Anterior cingulate cortex (tissue), 58 donors: ENCODE measurements around the gene ZNF423.

Experiments
- DNase-seq, 58 donors: peaks; one replicate each; lab custom pipeline; 2025; lab: John Stamatoyannopoulos, UW

Gene ZNF423

DNA sequence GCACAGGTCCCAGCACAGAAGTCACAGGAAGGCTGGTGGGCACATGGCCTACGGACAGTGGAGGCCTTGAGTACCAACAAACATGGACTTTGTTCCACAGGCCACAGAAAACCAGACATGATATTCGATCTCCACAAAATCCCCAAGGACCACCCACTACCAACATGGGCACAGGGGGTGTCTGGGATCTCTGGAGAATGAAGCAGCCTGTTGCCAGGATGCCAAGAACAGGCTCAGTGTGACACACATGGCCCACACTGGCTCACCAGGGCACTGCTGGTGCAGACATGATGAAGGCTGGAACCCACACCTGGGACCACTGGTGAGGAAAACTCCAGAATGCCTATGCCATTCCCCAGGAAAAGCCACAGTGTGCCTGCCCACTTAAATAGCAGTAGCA, 362.1 kb downstream of the ZNF423 start:
- no peak for DNase-seq

DNA sequence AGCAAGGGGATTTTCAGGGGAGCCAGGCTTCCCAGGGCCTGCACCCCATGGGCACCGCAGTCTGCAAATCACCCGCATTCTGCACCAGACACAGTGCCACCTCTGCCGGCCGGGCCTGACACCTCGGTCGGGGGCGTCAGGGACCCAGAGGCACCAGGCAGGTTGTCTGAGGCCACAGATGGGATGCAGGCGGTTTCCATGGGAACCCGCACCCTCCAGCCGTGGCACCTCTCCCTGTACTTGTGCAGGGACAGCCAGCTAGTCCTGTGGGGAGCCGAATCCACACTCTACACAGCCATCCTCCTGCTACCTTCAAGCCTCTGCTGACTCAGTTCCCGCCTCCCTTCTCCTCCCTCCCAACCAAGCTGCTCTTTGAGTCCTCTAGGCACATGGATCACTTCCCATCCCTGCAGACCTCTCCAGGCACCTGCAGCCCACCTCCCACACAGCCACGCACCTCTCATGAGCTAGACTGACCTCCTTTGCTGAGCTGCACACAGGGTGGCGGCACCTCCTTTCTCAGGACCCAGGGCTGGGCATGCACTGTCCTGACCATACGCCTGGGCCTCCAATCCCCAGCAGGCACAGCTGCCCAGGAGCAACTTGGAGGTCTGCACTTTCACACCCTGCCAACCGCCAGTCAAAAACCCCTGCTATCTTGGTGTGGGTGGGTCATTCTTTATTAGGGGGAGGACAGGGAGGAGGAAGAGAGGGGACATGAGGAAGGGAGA, 362.9 kb downstream of the ZNF423 start:
- DNase-seq, result peak in 2 of 58 donors; percentile 18 to 21

DNA sequence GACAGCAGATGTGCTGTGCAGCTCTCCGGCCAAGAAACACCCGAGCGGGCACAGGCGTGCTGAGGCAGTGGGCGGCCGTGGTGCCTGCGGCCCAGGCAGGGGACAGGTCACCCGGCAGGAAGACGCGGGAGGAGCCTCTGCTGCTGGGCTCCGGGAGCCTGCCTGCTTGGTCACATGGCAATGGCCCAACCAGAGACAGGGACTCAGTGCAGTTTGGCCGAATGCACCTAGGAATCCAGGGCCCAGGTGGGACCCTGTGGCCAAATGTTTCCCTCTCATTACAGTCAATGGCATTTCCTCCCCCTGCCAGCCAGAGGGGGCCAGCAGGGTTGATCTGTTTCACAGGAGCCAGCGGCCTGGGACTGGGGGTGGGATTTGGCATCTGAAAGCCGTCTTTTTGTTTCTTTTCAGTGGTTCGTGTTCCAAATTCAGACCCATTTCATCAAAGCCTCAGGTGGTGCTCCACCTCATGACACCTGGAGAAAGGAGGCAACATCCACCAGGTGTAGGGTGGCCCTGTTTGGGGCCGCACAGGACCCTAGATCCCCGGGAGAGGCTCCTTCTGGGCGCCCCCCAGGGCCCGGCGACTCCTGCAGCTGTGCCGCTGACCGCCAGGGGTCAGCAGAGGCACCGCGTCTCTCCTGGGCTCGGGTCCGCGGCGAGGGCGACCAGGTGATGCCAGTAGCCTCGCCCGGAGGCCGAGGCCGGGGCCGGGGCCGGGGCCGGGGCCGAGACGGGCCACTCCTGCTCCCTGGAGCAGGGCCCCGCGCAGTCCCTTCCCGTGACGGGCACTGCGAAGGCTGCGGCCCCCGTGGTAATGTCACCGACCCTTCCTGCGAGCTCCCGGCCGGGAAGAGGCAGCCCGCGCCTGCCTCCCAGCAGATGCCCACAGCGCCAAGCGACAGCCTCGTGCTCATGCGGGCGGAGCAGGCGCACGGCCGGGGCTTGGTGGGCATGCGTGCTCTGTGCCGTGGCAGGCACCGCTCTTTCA, 363.8 kb downstream of the ZNF423 start:
- peak in 32 of 58 donors; percentile 8 to 65 (median 30) for DNase-seq

DNA sequence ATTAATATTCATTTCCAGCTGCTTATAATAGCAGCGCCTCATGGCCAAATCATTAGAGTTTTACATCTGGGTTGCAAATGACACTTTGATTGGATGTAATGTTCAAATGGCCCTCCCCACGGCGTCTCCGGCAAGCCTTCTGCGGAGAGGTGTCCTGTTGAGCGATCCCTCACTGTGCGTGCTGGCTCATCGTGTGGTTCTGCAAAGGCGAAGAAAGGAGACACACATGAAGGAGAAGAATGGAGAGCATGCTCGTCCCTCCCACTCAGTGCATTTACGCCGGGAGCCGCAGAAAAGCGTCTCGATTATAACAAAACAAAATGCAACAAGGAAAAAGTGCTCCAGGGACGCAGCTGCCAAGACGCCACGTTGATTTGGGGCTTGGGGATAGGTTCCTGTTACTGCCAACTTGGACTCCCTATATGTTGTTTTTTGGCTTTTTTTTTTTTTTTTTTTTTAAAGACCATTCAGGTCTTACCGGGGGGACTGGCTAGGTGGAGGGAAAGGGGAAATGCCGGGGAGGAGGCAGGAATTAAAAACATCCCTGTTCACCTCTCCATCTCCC, 364.7 kb downstream of the ZNF423 start:
- peak in 1 of 58 donors; percentile 5 for DNase-seq

GRCh38 chr16:49490321-49490705, 365.6 kb downstream of the ZNF423 start:
- DNase-seq, result no peak

- no peak for DNase-seq
These were observed 366.1 kb downstream of the ZNF423 start for GRCh38 chr16:49489686-49490320.

GRCh38 chr16:49488740-49489525, 367.0 kb downstream of the ZNF423 start:
- no peak for DNase-seq

GRCh38 chr16:49488336-49488735, 367.6 kb downstream of the ZNF423 start:
- DNase-seq, result no peak

DNA sequence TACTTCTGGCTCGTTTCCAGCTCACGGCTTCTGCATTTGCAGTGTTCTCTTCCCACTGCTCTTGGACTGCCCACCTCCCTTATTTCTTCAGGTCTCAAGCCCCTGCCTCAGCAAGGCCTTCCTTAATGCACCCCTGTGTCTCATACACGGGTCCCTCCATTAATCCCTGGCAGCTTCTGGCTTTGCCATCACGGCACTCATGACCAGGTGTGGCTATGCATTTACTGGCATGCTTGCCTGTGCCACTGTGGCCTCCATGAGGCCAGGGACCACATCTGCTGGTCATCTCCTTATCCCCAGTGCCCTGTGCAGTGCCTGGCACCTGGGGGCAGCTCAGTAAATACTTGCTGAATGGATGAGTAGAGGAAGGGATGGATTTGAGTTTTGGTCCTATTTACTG, 368.2 kb downstream of the ZNF423 start:
- DNase-seq, result no peak

- no peak for DNase-seq
These were observed 369.5 kb downstream of the ZNF423 start for GRCh38 chr16:49486400-49486799.

GRCh38 chr16:49485663-49486062, 370.2 kb downstream of the ZNF423 start:
- DNase-seq, result no peak

GRCh38 chr16:49484936-49485335, 371.0 kb downstream of the ZNF423 start:
- DNase-seq, result no peak

GRCh38 chr16:49484451-49484849, 371.5 kb downstream of the ZNF423 start:
- peak in 17 of 58 donors; percentile 5 to 48 (median 22) for DNase-seq

DNA sequence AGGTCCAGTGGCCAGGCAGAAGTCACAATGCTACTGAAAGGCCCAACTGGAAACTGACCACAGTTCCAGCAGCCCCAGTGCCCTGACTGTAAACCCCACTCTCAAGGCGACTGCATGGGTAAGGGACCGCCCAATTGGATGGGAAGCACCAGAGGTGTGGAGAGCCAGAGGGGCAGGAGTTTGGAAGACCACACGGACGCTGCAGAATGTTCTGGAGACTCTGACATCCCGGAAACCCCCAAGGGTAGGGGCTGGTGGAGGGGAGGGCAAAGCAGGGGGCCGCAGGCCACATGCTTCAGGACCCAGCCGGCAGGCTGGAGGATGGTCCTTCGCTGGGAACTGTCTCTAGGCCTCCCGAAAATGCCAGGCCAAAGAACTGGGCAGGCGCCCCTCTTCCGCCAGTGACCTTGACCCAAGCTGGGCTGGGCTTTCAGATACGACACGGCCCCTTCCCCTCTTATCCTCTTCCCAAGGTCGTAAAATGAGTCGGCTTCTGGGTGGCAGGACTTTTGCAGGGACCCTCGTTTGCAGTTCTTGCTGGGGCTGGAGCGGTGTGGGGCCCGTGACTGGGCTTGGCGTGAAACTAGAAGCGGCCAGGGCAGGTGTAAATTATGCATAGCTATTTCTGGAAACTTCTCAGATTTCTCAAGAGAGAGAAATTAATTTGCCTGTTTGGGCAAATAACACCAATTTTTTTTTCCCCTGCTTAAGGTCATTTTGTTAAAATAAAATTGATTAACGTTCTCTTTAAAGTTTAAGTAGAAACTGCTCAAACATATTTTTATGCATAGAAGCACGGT, 372.1 kb downstream of the ZNF423 start:
- no peak for DNase-seq

DNA sequence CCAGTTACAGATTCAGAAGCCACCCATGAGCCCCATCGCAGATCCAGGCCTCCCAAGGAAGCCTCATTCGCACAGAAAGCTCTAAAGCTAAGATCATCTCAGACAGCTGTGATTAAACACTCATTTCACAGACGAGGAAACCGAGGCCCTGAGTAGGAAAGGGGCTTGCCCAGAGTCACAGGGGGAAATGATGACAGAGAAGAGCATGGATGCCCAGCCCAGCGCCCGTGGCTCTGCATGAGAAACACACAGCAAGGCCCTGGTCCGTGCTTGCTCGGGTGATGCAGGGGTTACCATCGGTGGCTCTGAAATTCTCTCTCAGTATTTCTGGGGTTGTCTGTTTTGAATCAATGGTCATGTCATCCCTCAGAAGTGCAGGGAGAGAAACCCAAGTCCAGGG, 372.7 kb downstream of the ZNF423 start:
- no peak for DNase-seq

- no peak for DNase-seq
These were observed 373.2 kb downstream of the ZNF423 start for GRCh38 chr16:49482690-49483089.

DNA sequence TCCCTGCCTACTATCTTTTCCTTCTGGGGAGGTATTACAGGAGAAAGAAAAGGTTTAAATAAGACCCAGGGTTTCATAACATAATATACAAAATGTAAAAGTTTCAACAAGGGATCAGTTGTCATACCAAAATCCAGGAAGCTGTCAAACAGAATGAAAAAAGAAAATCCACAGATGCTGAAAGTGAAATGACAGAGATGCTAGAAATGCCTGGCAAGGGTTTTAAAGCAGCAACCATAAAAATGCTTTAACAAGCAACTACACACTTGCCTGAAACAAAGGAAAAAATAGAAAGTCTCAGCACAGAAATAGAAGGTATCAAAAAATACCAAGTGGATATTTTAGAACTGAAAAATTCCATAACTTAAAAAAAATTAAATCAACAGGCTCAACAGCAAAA, 377.3 kb downstream of the ZNF423 start:
- no peak for DNase-seq

GRCh38 chr16:49478107-49478506, 377.8 kb downstream of the ZNF423 start:
- DNase-seq, result no peak
